Loucy (cell line): ENCODE measurements around the gene WDSUB1.

ENCODE experiments used
- CTCF ChIP-seq: fragments of 200-600 bp; sonication (generic); conservative IDR thresholded peaks from 2 replicates; pipeline ENCODE4 v1.5.1; 2014; ENCODE audit warnings: mild to moderate bottlenecking, antibody characterized with exemption, low read length
- EZH2phosphoT487 ChIP-seq: fragments of 200-600 bp; IDR thresholded peaks from 2 replicates; pipeline ENCODE4 v1.6.1; 2018; ENCODE audit warnings: antibody characterized with exemption, mild to moderate bottlenecking, moderate library complexity, borderline replicate concordance

DNA sequence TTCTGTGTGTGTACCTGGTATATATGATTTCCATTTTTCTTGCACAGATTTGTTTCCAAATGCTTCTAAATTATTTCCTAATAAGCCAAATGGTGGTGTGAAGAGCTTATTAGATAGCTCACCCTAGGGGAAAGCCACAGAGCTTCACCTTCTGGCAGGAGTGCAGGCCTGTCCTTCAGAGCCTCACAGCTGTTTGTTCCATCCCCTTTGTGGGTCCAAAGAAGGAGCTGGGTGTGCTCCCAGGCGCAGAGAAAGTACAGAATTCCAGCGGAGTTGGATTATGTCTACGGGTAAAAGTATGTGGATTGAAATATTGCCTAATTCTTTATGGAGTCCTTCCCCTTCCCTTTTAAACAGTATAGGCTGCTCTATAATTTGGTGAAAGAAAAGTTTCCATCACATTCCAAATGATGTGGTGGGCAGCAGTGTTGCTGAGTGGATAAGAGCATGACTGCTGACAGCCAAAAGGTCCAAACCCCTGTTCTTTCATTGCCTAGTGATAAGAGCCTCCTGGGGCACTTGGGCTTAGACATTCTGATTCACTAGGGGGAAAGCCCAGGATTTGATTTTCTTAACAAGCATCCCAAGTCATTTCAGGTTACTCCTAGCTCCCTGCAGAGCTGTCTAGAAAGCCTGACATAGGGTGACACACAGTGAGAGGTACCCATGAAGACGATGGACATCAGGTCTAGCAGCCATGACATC lies 86.6 kb downstream of the WDSUB1 start:
- TF ChIP-seq CTCF (no peak), EZH2phosphoT487 (no peak)
